Inflammatory macrophage treated with lipopolysaccharide for 1 hour (primary cell): ENCODE data around the gene XRCC5.
A peak's percentile ranks its signal among the peaks of the same experiment; 100 is the strongest.

Source experiments
- DNase-seq, 2 donors: peaks; one replicate each; pipeline ENCODE4 v3.0.0-alpha.2; 2020 to 2022

The XRCC5 gene

GRCh38 chr2:216235896-216236295 is 126.7 kb downstream of the XRCC5 start:
- DNase-seq = no peak

GRCh38 chr2:216236486-216236885 is 127.3 kb downstream of the XRCC5 start:
- no peak for DNase-seq

GRCh38 chr2:216242365-216242764 is 133.2 kb downstream of the XRCC5 start:
- no peak for DNase-seq

GRCh38 chr2:216243026-216243425 is 133.9 kb downstream of the XRCC5 start:
- DNase-seq = no peak

- no peak for DNase-seq
Observed at GRCh38 chr2:216245391-216245975, 136.3 kb downstream of the XRCC5 start.

DNA sequence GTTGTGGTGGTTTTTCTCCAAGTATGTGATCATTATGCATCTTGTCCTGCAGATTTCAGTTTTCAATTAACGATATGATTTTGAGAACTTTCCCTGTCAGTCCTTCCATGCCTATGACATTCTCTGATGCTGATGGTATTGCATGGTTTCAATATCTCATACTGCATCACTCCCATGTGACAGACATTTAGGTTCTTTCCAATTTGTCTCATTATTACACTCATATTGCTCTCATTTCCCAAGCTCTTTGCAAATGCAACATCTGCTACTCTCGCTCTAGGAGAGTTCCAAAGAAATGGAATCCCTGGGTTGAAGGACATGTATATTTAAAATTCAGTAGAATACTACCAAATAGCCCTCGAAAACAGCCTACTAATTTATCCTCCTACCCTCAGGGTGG is 137.6 kb downstream of the XRCC5 start:
- peak in 1 of 2 donors; percentile 25 for DNase-seq
